Nephron progenitor cell (in vitro differentiated cells): Measurements from ENCODE around the gene TBC1D14.

ENCODE experiments used
- DNase-seq: peaks from one replicate; pipeline ENCODE4 v3.0.0; 2021
- H3K27ac Mint-ChIP-seq: 2 replicates; pipeline ENCODE4 v1.8.0; 2021; ENCODE audit warnings: mild to moderate bottlenecking, moderate library complexity, mixed read lengths
- H3K27me3 Mint-ChIP-seq: 2 replicates; pipeline ENCODE4 v1.8.0; 2021; ENCODE audit warnings: mild to moderate bottlenecking, low read depth, mixed read lengths; ENCODE audit not compliant: poor library complexity
- H3K36me3 Mint-ChIP-seq: 2 replicates; pipeline ENCODE4 v1.8.0; 2021; ENCODE audit warnings: low read depth, mixed read lengths
- H3K4me1 Mint-ChIP-seq: 2 replicates; pipeline ENCODE4 v1.8.0; 2021; ENCODE audit warnings: mixed read lengths
- H3K4me3 Mint-ChIP-seq: 2 replicates; pipeline ENCODE4 v1.8.0; 2021; ENCODE audit warnings: mild to moderate bottlenecking, moderate library complexity, mixed read lengths
- H3K9me3 Mint-ChIP-seq: 2 replicates; pipeline ENCODE4 v1.8.0; 2021; ENCODE audit warnings: mild to moderate bottlenecking, moderate library complexity, mixed read lengths
- CTCF ChIP-seq: fragments of 200-600 bp; sonication (generic); IDR thresholded peaks from 2 replicates; pipeline ENCODE4 v1.5.0; 2021; ENCODE audit warnings: antibody characterized with exemption

The TBC1D14 gene

DNA sequence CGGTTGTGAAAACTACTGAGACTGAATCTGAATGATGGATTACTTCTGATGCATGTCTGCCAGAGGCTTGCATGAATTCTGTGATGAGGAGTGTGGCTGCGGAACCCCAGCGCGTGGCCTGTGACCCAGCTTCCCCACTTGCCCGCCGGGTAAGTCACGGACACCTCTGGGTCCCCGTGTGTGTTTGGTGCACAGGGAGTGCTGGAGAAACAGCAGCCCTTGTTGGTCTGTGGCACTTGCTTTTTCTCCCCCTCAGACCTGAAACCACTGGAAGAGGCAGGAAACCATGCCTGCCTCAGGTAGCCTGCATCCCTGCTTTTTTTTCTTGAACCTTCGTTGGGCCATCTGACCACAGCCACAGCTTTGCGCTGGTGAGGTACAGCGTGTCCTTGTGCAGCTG is 81.6 kb downstream of the TBC1D14 start:
- Mint-ChIP-seq H3K27me3 (no peaks in the 10 kb centered on the region), H3K4me1 (peaks cover 53% of the 10 kb centered on the region), H3K4me3 (no peak overlapping the region), H3K36me3 (peaks cover 17% of the 10 kb centered on the region), H3K9me3 (no peaks in the 10 kb centered on the region), H3K27ac (peak overlapping the region; percentile 51)
- TF ChIP-seq CTCF, result no peak
- DNase-seq, result no peak

DNA sequence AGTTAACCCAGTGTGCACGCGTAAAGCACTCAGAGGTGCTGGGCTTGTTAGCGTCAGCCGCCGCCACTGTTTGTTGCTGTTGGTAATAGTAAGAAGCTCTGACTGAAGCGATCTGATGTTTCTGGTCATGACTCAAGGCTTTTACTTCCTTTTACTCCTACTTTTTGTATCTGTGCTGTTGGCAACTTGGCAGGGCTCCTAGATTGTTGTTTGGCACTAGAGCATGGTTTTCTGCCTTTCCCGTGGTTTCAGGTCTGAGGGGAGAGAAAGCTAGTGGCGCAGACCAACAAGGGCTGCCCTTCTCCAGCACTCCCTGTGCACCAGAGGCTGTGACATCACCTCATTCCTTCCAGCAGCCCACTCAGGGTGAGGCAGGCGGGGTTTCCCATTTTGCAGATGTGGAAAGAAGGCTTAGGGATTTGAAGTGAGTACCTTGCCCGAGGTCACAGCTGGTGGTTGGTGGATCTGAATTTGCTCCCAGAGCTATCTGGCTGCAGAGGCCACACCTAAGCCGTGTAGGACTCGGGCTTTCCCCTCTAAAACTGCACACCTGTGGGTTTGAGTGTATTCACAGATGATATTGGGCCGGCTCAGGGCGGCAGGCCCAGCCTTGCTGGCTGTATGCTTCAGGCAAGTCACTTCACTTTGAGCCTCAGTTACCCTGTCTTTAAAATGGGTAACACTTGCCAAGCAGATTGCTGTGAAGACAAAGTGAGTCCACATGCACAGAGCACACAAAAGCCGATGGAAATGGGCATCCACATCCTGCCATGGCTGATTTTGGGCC is 82.3 kb downstream of the TBC1D14 start:
- H3K36me3 Mint-ChIP-seq, result peaks cover 21% of the 10 kb centered on the region
- peak overlapping the region; percentile 51 for H3K27ac Mint-ChIP-seq
- no peaks in the 10 kb centered on the region for H3K9me3 Mint-ChIP-seq
- H3K4me1 Mint-ChIP-seq, result peaks cover 46% of the 10 kb centered on the region
- no peak for DNase-seq
- no peak for TF ChIP-seq CTCF
- H3K4me3 Mint-ChIP-seq, result no peak overlapping the region
- H3K27me3 Mint-ChIP-seq, result no peaks in the 10 kb centered on the region

- Mint-ChIP-seq H3K4me1 (peaks cover 39% of the 10 kb centered on the region), H3K27me3 (no peaks in the 10 kb centered on the region), H3K9me3 (no peaks in the 10 kb centered on the region), H3K27ac (peak overlapping the region; percentile 23), H3K4me3 (no peak overlapping the region), H3K36me3 (peaks cover 29% of the 10 kb centered on the region)
- no peak for DNase-seq
- no peak for TF ChIP-seq CTCF
These were observed 83.4 kb downstream of the TBC1D14 start for GRCh38 chr4:6992728-6993677.

- no peak overlapping the region for H3K4me3 Mint-ChIP-seq
- H3K27me3 Mint-ChIP-seq, result no peaks in the 10 kb centered on the region
These were observed 86.9 kb downstream of the TBC1D14 start for GRCh38 chr4:6996481-6996880.

More at GRCh38 chr4:6996481-6996880, 86.9 kb downstream of the TBC1D14 start:
- no peak for DNase-seq
- H3K27ac Mint-ChIP-seq, result no peak overlapping the region
- peaks cover 9% of the 10 kb centered on the region for H3K4me1 Mint-ChIP-seq
- no peak for TF ChIP-seq CTCF
- peaks cover 57% of the 10 kb centered on the region for H3K36me3 Mint-ChIP-seq
- H3K9me3 Mint-ChIP-seq, result no peaks in the 10 kb centered on the region
